ENCODE data around the gene NQO1. TPM values are rescaled to one million over a fixed set of nuclear protein-coding genes. Genes with fewer than 3 reads are reported as not detected.

NQO1 gene
- total and polyA plus RNA-seq, 2 donors (not counting 1 experiment from before 2014, with no cell fraction given), result 1.3 to 2.3 TPM

DNA sequence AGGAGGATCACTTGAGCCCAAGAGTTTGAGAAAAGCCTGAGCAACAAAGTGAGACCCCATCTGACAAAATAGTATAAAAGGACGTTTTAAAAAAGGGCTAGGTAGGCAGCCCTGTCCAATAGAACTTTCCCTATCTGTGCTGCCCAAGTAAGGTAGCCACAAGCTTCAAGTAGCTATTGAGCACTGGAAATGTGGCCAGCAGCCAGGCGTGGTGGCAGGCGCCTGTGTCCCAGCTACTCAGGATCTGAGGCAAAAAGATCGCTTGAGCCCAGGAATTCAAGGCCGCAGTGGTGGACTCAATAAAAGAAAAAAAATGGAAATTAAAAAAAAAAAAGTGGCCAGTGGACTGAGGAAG lies 1.5 kb upstream of the NQO1 start:
- no peaks in the 10 kb centered on the region for H3K9me3 ChIP-seq (ENCODE audit: control extremely low read depth in 1 of 3, control insufficient read depth in 2 of 3, insufficient read depth in 1 of 3, low read length in 2 of 3)
- no peaks in the 10 kb centered on the region for H3K27me3 ChIP-seq (replicated peaks in 1 of 4; ENCODE audit: control extremely low read depth in 1 of 4, control insufficient read depth in 3 of 4, insufficient read depth in 4 of 4, low read length in 3 of 4)
- no peak overlapping the region for H3K4me2 ChIP-seq (replicated peaks; ENCODE audit: low read depth, low read length, poor library complexity, severe bottlenecking)
- TF ChIP-seq EZH2 (IDR thresholded peaks at IDR 0.05; ENCODE audit: borderline replicate concordance, insufficient read depth, low read depth, low read length, poor library complexity, severe bottlenecking), result no peak
- TF ChIP-seq, protein P1, sequence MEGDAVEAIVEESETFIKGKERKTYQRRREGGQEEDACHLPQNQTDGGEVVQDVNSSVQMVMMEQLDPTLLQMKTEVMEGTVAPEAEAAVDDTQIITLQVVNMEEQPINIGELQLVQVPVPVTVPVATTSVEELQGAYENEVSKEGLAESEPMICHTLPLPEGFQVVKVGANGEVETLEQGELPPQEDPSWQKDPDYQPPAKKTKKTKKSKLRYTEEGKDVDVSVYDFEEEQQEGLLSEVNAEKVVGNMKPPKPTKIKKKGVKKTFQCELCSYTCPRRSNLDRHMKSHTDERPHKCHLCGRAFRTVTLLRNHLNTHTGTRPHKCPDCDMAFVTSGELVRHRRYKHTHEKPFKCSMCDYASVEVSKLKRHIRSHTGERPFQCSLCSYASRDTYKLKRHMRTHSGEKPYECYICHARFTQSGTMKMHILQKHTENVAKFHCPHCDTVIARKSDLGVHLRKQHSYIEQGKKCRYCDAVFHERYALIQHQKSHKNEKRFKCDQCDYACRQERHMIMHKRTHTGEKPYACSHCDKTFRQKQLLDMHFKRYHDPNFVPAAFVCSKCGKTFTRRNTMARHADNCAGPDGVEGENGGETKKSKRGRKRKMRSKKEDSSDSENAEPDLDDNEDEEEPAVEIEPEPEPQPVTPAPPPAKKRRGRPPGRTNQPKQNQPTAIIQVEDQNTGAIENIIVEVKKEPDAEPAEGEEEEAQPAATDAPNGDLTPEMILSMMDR (IDR thresholded peaks at IDR 0.05), result no peak
- H3K79me2 ChIP-seq (ENCODE audit: control insufficient read depth, insufficient read depth, low read length), result no peaks in the 10 kb centered on the region
- Mint-ChIP-seq H3K27ac (no peak overlapping the region), H3K9me3 (ENCODE audit: insufficient read depth) (no peaks in the 10 kb centered on the region), H3K4me3 (peak overlapping the region; percentile 12), H3K27me3 (no peaks in the 10 kb centered on the region), H3K4me1 (peaks cover 17% of the 10 kb centered on the region)
- intact Hi-C loops (cut with micrococcal nuclease), result no loop called here
- ChIA-PET CTCF (interaction anchor here (1.0 to 2.0 kb wide), 3 partner anchors 19 to 27 kb away, joined by 3 to 10 read pairs (median 3); partner anchors contain the start of gene NOB1), POLR2A (no interaction called here)
- ATAC-seq (ENCODE audit: low read depth) (no peak), DNase-seq (no peak)
- 98% methylated on average over 4 of the region's 5 CpGs for WGBS (ENCODE audit: insufficient coverage)
- H3K9ac ChIP-seq (ENCODE audit: low read length), result no peak overlapping the region
- H3K4me3 ChIP-seq (ENCODE audit: control extremely low read depth in 1 of 5, extremely low read depth in 1 of 5, insufficient read depth in 1 of 5, low read depth in 2 of 5, low read length in 4 of 5), result no peak overlapping the region
- no peaks in the 10 kb centered on the region for H4K20me1 ChIP-seq (ENCODE audit: control insufficient read depth, insufficient read depth, low read length, poor library complexity, severe bottlenecking)
- no peak overlapping the region for H3K27ac ChIP-seq (ENCODE audit: low read length in 2 of 2)
- peaks cover 11 to 15% of the 10 kb centered on the region in 2 donors for H3K4me1 ChIP-seq (ENCODE audit: control insufficient read depth in 2 of 2, insufficient read depth in 2 of 2, low read length in 2 of 2)
- H3K36me3 ChIP-seq (replicated peaks in 1 of 2; ENCODE audit: control extremely low read depth in 1 of 2, control insufficient read depth in 1 of 2, extremely low read depth in 1 of 2, insufficient read depth in 2 of 2, low read length in 1 of 2), result no peaks in the 10 kb centered on the region
- H2AFZ ChIP-seq (ENCODE audit: insufficient read depth, low read depth, low read length, poor library complexity, severe bottlenecking), result no peak overlapping the region

DNA sequence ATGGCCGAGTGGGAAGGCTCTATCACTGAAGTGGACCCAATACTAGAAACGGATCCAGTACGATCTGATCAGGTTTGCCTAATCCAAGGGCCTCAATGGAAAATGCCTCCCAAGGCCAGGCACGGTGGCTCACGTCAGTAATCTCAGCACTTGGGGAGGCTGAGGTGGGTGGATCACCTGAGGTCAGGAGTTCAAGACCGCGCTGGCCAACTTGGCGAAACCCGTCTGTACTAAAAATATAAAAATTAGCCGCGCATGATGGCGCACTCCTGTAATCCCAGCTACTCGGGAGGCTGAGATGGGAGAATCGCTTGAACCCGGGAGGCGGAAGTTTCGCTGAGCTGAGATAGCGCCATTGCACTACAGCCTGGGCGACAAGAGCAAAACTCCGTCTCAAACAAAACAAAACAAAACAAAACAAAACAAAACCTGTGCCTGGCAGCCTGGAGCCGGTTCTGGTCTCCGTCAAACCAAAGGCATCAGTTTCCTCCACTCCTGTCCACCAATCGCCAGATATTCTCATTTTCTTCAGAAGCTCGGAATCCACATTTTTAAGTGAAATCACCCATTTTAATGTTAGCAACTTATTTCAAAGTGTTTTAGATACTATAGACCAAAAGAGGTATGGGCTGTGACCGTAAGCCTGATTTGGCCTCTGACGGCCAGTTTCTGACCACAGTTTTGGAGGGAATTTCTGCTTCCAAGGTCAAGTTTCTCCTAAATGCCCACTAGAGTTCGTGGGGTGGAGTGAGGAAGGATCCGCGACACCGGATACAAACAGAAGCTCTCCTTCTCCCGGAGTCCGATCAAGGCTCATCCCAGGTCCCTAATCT lies 664 bp downstream of the NQO1 start:
- 72% methylated on average over 28 of the region's 32 CpGs for WGBS (ENCODE audit: insufficient coverage)
- H3K9me3 Mint-ChIP-seq (ENCODE audit: insufficient read depth), result no peaks in the 10 kb centered on the region
- Histone ChIP-seq H2AFZ (ENCODE audit: insufficient read depth, low read depth, low read length, poor library complexity, severe bottlenecking) (peak overlapping the region; percentile 91), H3K9me3 (ENCODE audit: control extremely low read depth in 1 of 3, control insufficient read depth in 2 of 3, insufficient read depth in 1 of 3, low read length in 2 of 3) (no peaks in the 10 kb centered on the region), H4K20me1 (ENCODE audit: control insufficient read depth, insufficient read depth, low read length, poor library complexity, severe bottlenecking) (no peaks in the 10 kb centered on the region), H3K4me3 (ENCODE audit: control extremely low read depth in 1 of 5, extremely low read depth in 1 of 5, insufficient read depth in 1 of 5, low read depth in 2 of 5, low read length in 4 of 5) (peak overlapping the region; percentile 59 to 68 (median 60)), H3K27me3 (replicated peaks in 1 of 4; ENCODE audit: control extremely low read depth in 1 of 4, control insufficient read depth in 3 of 4, insufficient read depth in 4 of 4, low read length in 3 of 4) (no peaks in the 10 kb centered on the region), H3K4me2 (replicated peaks; ENCODE audit: low read depth, low read length, poor library complexity, severe bottlenecking) (peak overlapping the region; percentile 90), H3K27ac (ENCODE audit: low read length in 2 of 2) (peak overlapping the region; percentile 47 to 66), H3K79me2 (ENCODE audit: control insufficient read depth, insufficient read depth, low read length) (no peaks in the 10 kb centered on the region), H3K9ac (ENCODE audit: low read length) (peak overlapping the region; percentile 61), H3K4me1 (ENCODE audit: control insufficient read depth in 2 of 2, insufficient read depth in 2 of 2, low read length in 2 of 2) (peaks cover 11 to 15% of the 10 kb centered on the region in 2 donors), H3K36me3 (replicated peaks in 1 of 2; ENCODE audit: control extremely low read depth in 1 of 2, control insufficient read depth in 1 of 2, extremely low read depth in 1 of 2, insufficient read depth in 2 of 2, low read length in 1 of 2) (no peaks in the 10 kb centered on the region)
- POLR2A ChIA-PET, result interaction anchor here (1.0 to 1.4 kb wide), 2 partner anchors 29 to 36 kb away, joined by 3 to 6 read pairs; partner anchors contain the start of genes NOB1 and WWP2
- H3K4me3 Mint-ChIP-seq, result peak overlapping the region; percentile 99
- CTCF ChIA-PET, result interaction anchor here (1.0 to 2.2 kb wide), 4 partner anchors 15 to 29 kb away, joined by 4 to 10 read pairs (median 10); partner anchors contain the start of gene NOB1
- ATAC-seq (ENCODE audit: low read depth), result no peak
- no peaks in the 10 kb centered on the region for H3K27me3 Mint-ChIP-seq
- peaks cover 17% of the 10 kb centered on the region for H3K4me1 Mint-ChIP-seq
- TF ChIP-seq, protein P1 (IDR thresholded peaks at IDR 0.05), result no peak
- TF ChIP-seq EZH2 (IDR thresholded peaks at IDR 0.05; ENCODE audit: borderline replicate concordance, insufficient read depth, low read depth, low read length, poor library complexity, severe bottlenecking), result no peak
- no peak for DNase-seq
- intact Hi-C loops (cut with micrococcal nuclease), result loop anchor here (1.0 kb wide), 4 partner anchors 16 to 301 kb away; partner anchors contain the start of genes CYB5B, NOB1 and WWP2
- H3K27ac Mint-ChIP-seq, result peak overlapping the region; percentile 96
